GM18519 (cell line): ENCODE results near the gene RUVBL1.
A peak's percentile ranks its signal among the peaks of the same experiment; 100 is the strongest.

Experiments
- ATAC-seq: cut with Tn5 transposase; IDR thresholded peaks from one replicate; pipeline ENCODE4 v1.9.1; 2021; ENCODE audit warnings: mild to moderate bottlenecking, moderate library complexity; ENCODE audit not compliant: unreplicated experiment, low FRiP score

The RUVBL1 gene

DNA sequence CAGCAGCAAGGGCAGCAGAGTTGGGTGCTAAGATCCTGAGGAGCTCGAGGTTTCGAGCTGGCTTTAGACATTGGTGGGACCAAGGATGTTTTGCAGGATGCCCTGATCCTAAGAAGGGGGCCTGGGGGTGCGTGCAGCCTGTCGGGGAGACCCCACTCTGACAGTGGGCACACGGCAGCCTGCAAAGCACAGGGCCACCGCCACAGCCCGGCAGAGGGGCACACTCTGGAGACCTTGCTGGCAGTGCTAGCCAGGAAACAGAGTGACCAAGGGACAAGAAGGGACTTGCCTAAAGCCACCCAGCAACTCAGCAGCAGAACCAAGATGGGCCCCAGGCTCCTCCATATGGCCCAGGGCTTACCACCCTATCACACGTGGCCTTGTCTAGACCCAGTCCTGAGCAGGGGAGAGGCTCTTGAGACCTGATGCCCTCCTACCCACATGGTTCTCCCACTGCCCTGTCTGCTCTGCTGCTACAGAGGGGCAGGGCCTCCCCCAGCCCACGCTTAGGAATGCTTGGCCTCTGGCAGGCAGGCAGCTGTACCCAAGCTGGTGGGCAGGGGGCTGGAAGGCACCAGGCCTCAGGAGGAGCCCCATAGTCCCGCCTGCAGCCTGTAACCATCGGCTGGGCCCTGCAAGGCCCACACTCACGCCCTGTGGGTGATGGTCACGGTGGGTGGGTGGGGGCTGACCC is 52.6 kb downstream of the RUVBL1 start:
- no peak for ATAC-seq

DNA sequence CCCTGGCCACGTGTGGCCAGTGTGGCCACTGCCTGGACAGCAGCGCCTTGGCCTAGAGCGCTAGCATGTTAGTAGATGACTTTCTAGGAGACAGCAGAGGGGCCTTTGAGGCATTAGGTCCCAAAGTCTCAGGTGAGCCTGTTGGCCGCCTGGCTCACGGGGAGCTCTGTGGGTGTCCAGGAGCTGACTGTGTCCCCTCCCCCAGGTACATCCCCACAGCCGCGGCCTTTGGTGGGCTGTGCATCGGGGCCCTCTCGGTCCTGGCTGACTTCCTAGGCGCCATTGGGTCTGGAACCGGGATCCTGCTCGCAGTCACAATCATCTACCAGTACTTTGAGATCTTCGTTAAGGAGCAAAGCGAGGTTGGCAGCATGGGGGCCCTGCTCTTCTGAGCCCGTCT is 54.3 kb downstream of the RUVBL1 start:
- no peak for ATAC-seq

DNA sequence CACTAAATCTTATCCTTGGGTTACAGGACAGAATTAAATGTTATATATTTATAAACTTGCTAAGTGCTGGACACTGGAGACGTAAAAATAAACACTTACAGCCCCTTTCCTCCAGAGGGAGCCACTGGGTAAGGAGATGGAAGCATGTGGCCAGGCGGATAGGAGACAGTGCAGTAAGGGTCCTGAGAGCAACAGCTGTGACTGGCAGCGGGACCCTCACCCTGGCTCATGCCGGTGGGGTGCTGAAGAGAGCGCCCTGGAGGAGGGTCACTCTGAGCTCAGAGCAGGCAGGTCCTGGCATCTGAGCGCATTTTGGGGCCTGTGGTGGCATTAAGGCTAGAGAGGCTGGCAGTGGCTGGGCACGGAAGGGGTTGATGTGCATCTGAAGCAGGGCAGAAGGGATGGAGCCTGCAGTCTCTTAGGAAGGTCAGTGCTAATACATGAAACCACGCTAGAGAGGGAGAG is 55.4 kb downstream of the RUVBL1 start:
- ATAC-seq = no peak

DNA sequence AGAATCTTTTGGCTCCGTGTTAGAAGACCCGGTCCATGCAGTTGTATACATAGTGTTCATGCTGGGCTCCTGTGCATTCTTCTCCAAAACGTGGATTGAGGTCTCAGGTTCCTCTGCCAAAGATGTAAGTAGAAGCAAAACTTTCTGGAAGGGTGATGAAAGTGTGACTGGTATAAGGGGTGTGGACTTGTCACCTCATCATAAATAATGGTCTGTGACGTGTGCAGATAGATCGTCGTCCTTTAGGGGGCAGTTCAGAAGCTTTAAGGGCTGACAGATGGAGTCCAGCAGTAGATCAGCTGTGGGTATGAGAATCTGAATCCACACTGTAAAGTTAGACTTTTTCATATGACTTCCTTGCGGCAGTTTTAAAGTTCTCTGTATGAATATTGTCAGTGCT is 56.1 kb downstream of the RUVBL1 start:
- ATAC-seq = no peak

DNA sequence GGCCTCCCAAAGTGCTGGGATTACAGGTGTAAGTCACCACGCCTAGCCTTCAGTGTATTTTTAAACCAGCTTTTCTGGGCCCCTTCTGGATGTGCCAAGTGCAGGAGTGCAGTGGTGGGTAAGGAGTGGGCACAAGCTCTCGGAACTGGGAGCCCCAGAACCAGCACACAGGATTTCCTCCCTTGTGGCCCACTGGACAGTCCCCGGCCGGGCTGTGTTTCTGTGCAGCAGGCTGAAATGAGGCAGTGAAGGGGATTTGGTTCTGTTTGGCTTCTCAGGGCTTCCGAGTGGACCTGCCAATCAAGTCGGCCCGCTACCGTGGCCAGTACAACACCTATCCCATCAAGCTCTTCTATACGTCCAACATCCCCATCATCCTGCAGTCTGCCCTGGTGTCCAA is 56.9 kb downstream of the RUVBL1 start:
- no peak for ATAC-seq

DNA sequence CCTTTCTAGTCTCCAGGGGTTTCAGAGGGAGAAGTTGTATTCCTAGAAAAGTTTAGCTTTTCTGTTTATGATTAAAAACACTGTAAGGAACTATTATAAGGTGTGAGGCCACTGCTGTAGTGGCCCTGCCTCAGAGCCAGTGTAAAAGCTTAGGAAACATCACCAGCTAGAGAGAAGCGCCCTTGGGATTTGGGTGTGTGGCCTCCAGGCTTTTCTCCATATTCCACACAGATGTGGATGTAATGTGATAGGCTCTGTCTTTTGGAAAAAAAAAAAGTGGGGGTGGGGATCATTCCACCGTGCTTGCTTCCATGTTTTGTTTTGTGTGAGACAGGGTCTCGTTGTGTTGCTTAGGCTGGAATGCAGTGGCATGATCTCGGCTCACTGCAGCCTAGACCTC is 57.5 kb downstream of the RUVBL1 start:
- ATAC-seq = no peak

DNA sequence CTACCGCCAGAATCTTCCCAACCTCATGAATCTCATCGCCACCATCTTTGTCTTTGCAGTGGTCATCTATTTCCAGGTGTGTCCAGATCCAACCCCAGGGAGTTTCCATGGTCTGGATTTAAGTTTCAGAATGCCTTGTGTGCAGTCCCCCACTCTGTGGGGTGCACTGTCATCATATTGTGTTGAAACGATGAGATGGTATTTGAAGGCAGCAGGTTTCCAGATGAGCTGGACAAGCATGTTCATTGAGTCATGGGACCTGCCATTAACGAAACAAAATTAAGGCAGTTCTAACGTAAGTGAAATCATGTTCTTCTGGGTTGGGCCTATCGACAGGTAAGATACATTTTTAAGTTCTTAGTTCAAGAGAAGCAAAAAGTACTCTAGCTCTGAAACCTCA is 58.6 kb downstream of the RUVBL1 start:
- no peak for ATAC-seq

DNA sequence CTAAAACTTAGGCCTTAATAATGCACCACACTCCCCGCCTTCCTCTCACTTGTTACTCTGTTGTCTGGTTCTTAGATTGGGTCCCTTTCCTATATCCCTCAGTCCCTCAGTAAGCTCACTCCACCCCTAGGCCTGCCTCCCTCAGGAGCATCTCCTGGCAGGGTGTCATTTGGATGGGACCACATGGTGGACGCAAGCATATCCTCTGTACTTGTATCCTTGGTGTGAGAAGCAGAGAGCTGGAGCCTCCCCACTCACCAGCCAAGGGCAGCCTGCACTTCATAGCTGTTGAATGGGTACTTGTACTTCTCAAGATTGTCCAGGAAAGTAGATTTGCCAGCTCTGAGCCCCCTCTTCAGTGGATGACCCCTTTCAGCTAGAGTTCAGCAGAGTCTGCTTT is 59.7 kb downstream of the RUVBL1 start:
- ATAC-seq = no peak

DNA sequence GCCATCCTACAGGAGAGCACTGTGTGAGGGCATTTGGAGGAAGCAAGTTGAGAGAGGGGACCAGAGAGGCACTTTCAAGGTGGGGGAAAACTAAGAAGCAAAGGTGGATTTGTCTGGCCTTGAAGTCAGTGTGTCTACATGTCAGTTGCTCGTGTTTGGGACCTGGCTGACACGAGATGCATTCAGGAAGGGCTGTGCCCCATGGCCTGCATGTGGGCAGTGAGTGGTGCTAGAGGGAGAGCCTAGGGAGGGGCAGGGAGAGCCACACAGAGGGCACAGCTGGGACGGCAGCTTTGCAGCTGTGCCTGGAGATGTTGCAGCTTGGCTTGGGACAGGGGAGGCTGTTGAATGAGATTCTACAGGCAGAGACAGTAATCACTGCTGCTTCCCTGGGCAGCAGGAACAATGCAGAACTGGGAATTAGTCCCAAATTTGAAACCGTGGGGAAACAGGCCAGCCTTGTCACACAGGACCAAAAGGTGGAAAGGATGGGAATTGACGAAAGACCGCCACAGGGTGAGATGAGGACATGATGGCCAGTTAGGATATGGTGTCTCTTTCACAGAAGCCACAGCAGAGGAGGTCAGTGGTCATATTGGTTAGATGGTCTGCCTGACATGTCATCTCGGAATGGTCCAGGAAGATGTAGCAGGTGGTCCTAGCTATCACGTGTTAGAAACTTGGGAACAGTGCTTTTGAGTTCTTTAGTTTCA is 61.4 kb downstream of the RUVBL1 start:
- ATAC-seq = no peak

DNA sequence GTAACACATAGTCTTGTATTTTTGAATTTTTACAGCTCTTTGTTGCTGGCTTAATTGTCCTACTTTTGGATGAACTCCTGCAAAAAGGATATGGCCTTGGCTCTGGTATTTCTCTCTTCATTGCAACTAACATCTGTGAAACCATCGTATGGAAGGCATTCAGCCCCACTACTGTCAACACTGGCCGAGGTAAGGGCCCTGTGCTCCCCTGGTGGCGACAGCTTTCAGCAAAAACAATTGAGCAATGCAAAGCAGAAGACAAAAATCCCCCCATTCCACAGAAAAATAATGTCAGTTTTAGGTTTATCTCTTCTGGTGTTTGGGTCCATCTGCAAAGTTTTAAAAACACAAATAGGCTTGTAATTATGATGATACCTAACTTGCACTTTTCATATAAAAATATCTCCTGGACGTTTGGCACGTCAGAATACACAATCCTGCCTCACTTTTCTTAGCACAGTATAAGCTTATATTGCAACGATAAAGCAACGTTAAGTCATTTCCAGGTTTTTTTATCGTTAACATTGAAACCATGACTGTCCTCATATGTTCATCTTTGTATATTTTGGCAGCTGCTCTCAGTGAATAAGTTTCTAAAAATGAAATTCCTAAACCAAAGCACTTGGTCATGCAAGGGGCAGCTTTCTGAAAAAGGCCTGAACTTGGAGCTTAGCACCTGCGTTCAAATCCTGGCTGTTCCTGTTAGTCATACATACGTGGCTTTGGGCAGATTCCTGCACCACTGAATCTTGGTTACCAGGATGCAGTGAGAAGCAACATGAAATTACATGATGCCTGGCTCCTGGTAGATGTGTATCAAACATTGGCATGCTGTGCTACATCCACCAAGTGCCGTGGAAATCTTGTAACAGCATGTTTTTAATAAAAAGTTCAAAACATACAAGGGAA is 62.9 kb downstream of the RUVBL1 start:
- ATAC-seq = no peak

DNA sequence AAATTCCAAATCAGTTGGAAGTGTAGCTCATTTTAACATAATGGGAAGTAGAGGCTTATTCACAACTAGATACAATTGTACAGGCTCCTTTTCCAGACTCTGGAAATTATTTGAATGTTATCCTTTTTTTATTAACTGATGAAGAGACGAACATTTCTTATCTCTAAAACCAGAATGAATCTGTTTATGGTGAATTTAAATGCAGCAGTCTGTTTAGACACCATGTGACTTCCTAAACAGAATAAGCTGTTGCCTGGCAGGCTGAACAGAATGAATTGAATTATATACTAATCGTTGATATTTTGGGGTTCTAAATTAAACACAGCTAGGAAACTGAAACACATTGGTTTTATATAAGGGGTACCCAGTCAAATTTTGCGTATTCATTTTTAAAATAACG is 67.4 kb downstream of the RUVBL1 start:
- ATAC-seq = no peak

DNA sequence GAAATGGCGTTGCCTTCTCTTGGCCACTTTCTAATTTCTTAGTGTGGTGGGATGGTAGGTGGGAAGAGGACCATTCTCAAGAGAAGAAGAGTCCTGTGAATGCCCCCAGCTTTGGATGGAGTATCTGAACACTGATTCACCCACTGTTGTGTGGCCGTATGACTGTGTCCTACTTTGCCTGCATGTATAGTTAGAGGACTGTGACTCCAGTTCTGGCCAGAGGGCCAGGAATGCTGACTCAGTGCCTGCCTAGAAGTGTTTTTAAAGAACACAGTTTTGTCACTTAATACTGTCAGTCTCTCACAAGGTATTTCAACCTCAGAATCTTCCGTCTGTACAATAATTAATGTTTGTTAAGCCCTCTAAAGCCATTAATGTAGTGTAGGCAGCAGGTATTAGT is 69.2 kb downstream of the RUVBL1 start:
- no peak for ATAC-seq

DNA sequence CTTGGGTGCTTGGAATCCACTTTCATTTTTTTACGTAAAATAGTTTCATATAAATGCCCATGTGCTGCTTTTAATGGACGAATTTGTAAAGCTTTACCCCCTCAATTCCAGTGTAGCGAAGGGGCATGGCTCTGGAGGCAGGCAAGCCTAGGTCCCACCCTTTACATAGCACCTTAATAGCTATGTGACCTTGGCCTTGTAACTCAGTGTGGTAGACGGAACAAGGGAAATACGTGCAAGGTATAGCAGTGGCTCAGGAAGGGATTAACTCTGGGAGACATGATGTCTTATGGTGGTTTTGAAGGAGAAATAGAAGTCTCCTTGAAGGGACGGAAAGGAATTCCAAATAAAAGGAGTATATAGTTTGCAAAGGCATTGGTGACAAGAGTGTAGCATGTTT is 70.0 kb downstream of the RUVBL1 start:
- no peak for ATAC-seq

DNA sequence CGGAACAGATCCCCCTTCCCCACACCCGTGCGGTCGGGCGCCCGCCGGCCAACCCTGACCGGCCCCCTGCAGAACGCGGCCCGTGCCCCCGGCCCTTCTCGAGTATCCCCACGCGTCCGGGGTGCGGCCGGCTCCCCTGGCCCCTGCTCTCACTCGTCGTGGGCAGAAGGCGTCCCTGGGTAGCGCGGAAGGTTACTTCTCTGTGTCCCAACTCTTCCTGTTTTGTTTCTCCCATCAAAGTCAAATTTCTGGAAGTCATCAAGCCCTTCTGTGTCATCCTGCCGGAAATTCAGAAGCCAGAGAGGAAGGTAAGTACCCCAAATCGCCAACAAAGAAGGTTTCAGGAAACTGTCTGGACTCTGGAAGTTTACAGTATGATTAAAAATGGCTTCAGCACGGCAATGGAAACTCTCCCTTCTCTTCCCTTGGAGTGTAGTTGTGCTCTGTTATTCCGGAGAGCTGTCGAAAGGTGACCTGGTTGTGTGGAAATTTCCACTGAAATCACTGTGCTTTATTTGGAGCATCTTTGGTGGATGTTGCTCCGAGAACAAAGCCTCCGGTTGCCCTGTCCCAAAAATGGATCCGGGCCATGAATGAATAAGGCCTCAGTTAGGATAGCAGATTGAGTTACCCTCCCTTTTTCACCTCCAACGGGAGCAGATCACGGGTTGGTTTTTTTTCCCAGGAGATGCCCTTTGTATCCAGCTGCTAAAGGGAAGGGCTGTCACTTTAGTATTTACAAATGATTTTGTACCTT is 70.8 kb downstream of the RUVBL1 start:
- ATAC-seq = no peak

DNA sequence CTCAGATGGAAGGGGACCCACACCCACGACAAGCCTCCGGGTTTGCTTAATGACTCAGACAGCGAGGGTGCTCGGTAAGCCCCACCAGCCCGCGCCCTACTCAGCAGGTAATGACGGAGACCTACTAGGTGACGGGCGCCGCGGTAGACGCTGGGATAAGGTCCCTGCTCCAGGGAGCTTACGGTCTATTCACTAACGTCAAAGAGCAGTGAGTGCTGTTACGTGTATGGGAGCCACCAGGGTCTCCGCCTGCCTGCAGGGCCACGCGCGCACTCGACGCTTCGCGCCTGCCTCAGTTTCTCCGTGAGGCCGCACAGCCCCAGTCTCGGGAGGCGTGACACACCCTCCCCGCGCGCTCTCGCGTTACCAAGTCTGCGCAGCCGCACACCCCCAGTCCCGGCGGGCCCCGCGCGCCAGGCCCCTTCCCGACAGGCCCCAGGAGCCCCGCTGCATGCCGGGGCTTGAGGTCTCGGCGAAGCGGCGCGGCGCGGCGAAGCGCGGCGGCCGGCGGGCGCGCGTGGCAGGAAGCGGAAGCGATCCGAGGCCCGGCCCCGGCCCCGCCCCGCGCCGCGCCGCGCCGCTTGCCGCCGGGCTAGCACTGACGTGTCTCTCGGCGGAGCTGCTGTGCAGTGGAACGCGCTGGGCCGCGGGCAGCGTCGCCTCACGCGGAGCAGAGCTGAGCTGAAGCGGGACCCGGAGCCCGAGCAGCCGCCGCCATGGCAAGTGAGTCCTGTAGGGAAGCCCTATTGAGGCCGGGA is 71.6 kb downstream of the RUVBL1 start, which contains the start of gene SEC61A1:
SEC61A1 (plus strand) TSS at position 601 of the 758 bp plus-strand sequence; CDS start at position 717, 116 bp downstream.
- peak; percentile 89 for ATAC-seq

DNA sequence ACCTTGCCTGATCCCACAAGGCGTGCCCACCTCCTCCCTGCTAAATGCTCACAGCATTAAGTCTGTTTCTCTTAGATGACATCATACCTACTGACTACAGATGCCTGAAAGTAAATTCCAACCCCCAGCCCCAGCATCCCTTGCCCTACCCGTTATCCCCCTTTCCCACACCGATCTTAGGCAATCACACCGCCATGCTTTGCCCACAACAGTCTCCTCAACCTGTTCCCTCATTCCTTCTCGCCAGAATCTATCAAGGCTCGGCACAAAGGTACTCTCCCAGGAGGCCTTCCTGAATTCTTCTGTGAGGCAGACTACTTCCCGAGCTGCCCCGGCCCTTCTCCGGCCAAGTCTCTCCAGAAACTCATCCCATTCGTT is 72.2 kb downstream of the RUVBL1 start:
- no peak for ATAC-seq

DNA sequence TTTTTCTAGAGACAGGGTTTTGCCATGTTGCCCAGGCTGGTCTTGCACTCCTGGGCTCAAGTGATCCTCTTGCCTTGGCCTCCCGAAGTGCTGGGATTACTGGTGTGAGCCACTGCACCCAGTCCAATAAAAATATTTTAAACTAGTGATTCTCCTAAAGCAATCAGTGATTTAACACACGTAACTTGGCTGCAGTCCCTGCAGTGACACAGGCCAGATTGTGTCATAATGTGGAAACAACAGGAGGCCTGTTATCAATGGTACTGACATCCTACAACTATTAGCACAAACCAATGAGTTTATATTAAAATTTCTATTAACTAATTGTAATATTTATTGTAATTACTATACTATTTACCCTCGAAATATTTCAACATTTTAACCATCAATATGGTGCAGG is 73.0 kb downstream of the RUVBL1 start:
- ATAC-seq = no peak

DNA sequence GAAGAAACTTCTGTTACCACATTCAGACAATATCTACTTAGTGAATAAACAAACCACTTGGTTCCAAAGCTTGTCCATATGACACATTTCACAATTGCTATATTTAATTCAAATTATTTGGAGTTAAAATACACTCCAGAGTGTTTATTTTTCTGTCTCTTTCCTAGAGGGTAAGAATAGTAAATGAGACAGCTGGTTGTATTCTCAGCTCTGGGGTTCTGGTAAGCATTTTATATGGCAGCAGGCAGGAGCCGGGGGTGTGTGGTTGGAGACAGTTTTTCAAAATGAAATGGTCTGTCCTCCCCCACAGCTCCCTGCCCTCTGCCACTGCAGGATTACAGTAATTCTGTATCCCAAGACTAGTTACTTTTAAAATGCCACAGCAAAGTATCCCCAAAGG is 82.3 kb downstream of the RUVBL1 start:
- ATAC-seq = no peak

DNA sequence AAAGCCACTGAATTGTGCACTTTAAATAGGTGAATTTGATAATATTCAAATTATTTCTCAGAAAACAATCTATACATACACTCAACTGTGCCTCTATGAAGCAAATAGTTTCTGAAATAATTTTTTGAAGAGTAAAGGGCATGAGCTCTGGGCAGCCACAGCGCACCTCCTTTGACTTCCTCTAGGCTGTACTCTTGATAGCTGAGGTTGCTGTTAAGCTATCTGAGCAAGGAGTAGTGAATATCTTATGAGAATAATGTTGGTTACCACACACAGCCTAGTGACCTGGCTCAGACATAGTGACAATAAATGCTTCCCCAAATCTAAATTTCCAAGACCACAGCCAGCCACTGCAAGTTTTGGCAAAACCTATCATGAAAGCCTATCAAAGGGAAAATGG is 83.0 kb downstream of the RUVBL1 start:
- no peak for ATAC-seq

DNA sequence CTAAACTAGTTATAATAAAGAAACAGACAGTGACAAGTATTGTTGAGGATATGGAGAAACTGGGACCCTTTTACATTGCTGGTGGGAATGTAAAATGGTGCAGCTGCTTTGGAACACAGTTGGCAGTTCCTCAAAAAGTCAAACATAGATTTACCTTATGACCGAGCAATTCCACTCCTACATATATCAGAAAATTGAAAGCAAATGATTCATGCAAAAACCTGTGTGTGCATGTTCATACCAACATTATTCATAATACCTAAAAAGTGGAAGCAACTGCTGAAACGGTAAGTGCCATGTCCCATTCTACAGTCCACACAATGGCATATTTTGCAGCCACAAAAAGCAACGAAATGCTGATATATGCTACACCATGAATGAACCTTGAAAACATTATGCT is 83.6 kb downstream of the RUVBL1 start:
- no peak for ATAC-seq
